GM18505 (cell line): ENCODE data around the gene KCNIP4.
"Not testable (repeated sequence)": the region's sequence is repeated elsewhere in the genome, so short reads cannot be mapped to it uniquely, and the experiment has no call there.

Experiments
- ATAC-seq: cut with Tn5 transposase; IDR thresholded peaks from one replicate; pipeline ENCODE4 v1.9.1; 2021; ENCODE audit not compliant: unreplicated experiment
- POLR2A ChIP-seq: IDR thresholded peaks from 4 replicates; pipeline ENCODE4 v1.6.1; 2011; ENCODE audit warnings: borderline replicate concordance; ENCODE audit not compliant: insufficient read depth, insufficient read length; ENCODE audit errors: extremely low read depth

Gene KCNIP4

DNA sequence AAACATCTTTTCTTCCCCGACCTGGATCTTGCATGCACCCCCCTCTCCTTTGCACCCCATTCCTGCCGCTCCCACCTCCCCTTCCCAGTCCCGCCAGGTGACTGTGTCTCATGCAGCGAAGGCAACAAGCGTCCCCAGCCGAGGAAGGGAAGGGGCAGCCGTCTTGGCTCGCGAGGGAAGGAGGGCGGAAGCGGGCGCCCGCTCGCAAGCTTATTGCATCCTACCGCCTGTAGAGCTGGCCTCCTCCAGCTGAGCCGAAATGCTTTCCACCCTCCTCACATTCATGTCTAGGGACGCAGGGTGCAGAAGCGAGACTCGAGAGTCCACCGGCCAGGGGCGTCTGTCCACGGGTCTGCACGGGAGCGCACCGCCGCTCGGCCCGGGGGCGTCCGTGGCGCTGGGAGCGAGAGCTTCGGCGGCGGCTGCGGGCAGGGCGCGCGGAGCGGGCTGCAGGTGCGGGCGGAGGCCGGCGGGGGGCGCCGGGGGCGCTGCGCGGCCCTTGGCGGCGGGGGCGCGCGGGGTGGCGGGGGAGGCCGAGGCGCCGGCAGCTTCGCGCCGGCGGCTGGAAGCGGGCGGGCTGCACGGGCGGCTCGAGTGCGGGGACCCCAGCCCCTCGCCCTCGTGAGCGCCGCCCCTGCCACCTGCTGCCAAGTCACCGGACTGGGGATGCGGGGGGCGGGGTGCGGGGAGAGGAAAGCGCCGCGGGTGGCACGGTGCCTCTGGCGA is at the start of gene KCNIP4:
Gene KCNIP4, minus strand, starts transcription at position 426 of the 726 bp plus-strand sequence.
- no peak for TF ChIP-seq POLR2A
- no peak for ATAC-seq

DNA sequence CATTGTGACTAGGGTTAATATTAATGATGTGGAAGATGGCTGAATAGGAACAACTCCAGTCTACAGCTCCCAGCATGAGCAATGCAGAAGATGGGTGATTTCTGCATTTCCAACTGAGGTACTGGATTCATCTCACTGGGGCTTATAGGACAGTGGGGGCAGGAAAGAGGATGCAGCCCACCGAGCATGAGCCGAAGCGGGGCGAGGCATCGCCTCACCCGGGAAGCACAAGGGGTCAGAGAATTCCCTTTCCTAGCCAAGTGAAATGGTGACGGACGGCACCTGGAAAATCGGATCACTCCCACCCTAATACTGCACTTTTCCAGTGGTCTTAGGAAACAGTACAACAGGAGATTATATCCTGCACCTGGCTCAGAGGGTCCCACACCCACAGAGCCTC is 48.0 kb upstream of the KCNIP4 start:
- not testable (repeated sequence) for ATAC-seq

DNA sequence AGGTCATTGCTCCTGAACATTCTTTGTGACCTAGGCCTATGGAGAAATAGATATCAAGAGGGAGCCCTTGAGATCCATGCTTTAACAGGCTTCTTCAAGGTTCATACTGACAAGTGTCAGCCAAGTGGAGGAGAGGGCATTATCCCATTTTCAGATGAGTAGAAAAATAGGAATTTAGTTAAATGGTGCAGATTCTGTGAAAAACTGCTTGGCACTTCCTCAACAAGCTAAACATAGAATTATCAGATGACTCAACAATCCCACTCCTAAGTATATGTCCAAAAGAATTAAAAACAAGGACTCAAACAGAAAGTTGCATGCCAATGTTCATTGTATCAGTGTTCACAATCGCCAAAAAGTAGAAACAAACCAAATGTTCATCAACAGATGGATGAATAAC is 43.8 kb upstream of the KCNIP4 start:
- no peak for ATAC-seq
- TF ChIP-seq POLR2A, result no peak

DNA sequence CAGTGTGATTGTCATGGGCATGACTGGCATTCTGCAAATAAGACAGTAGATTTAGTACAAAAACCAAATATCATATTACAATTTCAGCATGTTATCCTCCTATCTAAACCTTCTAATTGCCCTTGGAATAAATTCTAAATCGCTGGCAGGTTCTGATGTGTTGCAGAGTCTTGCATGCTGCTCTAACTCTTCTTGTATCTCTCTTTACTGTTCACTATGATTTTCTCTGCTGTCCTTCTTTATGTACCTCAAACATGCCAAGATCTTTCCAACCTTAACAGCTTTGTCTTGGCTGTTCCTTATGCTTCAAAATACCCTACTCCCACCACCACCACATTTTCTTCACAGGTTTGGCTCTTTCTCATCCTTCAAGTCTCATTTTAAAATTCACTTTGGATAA is 43.0 kb upstream of the KCNIP4 start:
- no peak for ATAC-seq
- TF ChIP-seq POLR2A, result no peak

DNA sequence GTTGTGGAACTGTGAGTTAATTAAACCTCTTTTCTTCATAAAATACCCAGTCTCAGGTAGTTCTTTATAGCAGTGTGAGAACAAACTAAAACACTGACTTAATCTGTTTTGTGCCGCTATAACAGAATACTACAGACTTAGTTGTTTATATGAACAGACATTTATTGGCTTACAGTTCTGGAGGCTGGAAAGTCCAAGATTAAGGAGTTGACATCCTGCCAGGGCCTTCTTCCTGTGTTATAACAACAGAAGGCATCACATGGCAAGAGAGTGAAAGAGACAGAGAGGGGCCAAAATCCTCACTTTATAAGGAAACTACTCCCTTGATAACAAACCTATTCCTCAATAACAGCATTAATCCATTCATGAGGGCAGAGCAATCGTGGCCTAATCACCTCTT is 42.5 kb upstream of the KCNIP4 start:
- no peak for ATAC-seq
- TF ChIP-seq POLR2A, result no peak

DNA sequence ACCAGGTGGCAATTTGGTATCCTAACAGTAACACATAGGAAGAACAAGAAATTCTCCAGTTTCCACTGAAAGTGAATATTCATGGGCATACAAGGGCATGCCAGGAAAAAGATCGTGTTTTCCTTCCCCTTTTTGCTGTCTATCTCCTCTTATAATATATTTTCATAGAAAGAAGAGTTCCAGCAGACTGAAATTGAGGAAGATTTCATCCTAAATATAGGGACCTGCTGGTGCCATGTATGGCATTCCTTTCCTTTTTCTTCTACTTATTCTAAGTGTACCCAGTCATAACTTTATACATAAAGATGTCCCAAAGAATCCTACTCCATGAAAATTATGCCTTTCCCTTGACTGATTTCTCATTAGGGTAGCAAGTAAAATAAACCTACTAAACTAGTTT is 40.8 kb upstream of the KCNIP4 start:
- no peak for TF ChIP-seq POLR2A
- ATAC-seq, result no peak

DNA sequence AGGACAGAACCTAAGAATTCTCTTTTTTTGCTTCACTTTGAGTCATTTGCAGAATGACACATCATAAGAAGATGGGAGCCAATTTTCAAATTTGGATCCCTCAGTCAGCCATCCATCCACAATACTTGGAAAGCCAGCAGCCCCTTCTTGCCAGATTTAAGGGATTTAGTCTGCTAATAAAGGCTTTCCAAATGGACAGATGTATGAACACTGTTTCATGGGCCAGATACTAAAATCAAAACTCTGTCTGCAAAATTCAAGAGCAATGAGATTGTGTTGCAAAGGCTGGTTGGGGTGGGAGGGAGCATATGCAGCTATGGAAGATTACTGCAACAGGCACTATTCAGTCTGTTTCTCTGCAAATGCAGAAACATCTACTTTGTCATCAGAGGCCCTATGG is 37.7 kb upstream of the KCNIP4 start:
- no peak for TF ChIP-seq POLR2A
- ATAC-seq, result no peak

DNA sequence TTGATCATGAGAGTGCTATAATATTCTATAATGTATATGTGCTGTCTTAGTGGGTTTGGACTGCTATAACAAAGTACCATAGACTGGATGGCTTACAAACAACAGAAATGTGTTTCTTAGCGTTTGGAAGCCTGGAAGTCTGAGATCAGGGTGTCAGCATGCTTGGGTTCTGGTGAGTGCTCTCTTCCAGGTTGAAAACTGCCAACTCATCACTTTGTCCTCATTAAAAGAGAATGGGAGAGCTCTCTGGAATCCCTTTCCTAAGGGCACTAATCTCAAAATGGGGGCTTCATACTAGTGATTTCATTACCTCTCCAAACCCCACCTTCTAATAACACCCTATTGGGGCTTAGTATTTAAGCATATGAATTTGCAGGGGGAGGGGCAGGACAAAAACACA is 33.5 kb upstream of the KCNIP4 start:
- ATAC-seq, result no peak

DNA sequence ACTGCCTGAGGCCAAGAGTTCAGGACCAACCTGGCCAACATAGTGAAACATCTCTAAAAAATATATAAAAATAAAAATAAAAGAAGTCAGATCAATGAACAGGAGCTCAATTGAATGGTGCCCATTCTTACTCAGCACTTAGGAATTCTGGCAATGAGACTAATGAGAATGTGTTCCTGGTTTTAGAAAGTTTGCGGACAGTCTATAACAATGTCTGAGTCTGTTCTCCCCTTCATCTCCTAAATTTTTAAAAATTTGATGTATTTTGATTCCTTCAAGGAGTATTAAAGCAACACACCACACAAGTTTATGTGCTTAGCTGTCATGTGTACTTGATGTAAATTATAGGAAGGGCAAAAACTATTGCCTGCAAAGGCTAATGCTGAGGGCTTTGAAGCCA is 30.6 kb upstream of the KCNIP4 start:
- ATAC-seq, result no peak
- no peak for TF ChIP-seq POLR2A

More for the DNA sequence above, 33.5 kb upstream of the KCNIP4 start:
- no peak for TF ChIP-seq POLR2A

DNA sequence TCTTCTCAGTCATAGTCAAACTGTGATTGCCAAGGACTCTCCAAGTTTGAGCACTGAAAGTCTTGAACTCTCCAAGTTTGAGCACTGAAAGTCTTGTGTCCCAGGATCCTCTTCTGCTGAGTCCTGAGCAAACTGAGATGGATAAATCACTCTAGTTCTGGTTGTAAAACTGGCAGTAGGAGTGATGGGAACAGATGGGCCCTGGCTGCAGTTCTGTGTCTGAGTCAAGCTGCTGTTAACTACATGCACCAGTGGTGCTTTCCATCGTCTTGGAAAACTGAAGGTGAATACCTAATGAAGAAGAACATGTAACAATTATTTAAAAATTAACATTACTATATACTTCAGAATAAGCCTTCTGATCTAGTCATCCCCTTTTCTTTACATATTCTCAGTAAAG is 27.6 kb upstream of the KCNIP4 start:
- no peak for ATAC-seq
- TF ChIP-seq POLR2A, result no peak

DNA sequence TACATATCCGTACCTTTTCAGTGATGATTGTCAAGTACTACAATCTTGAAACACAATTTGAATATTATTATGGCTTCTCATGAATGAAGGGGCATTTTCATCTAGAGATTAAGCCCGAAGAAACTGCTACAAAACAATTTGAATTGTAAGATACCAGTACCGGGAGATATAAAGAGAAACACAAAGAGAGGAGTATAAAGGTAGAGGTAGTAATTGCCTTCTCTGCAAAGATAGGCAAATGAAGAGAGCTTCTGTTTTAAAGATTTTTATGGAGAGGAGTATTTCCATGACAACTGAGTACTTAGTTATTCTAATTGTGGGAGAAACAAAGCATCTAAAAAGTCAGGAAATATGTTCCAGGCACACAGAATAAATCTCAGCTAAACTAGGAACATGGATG is 25.3 kb upstream of the KCNIP4 start:
- TF ChIP-seq POLR2A, result no peak
- ATAC-seq, result no peak

DNA sequence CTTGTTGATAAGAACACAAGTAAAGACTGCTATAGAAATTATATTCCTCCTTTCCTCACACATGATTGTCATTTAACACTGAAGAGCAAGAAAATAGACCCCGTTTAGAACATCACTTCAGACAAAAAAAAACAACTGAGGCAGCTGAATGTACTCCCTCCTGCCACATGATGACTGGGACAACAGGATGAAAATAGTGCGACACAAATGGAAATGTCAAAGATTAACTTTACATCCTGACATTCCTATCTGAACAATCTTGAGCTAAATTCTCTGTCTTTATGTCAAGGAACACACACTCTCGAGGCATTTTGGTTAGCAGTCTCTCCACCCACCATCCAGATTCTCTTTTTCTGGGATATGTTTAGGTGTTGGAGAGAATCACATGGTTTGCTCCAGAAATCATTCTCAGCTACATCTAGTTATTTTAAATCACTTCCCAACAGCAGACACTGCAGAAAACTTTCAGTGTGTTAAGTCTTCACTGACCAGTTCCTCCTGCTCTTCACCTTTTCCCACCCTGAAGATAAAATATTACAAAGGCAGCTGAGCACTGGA is 16.3 kb upstream of the KCNIP4 start:
- no peak for TF ChIP-seq POLR2A
- ATAC-seq, result no peak

DNA sequence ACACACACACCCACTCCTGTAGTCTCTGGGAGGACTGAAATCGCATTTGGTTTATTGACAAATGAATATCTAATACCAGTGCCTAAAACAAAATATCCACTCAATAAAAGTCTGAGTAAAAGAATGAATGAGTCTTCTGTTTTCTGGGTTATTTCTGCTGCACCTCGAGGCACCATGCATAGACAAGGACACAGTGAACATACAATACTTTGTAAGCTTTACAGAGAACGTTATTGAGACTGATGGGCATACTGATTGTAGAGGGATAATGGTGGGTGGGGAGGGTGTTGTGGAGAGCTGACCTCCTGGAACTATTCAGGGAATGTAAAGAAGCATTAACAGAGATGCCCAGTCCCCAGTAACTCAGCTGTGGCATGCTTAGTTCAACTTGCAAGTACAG is 14.1 kb upstream of the KCNIP4 start:
- no peak for TF ChIP-seq POLR2A

DNA sequence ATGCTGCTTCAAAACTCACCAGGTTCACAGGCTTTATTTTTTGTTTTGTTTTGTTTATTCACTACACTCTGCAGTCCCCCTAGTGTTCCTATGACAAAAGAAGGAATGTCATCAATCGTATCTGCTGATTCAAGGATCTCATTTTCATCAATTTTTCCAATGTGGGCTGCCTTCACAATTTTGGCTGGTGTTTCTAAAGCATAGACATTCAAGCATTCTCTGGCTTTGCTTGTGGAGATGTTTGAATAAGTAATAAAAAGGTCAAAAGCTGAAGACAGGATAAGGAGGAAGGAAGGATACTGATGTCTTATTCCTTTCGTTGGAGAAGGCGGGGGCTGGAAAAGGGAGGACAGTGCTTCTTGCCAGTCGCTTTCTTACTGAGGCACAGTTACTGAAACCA is 12.2 kb upstream of the KCNIP4 start:
- no peak for ATAC-seq

More for the DNA sequence above, 14.1 kb upstream of the KCNIP4 start:
- no peak for ATAC-seq

More for the DNA sequence above, 12.2 kb upstream of the KCNIP4 start:
- no peak for TF ChIP-seq POLR2A
